HG02623 (cell line): ENCODE measurements around the gene MSANTD1.

Experiments used
- ATAC-seq: cut with Tn5 transposase; IDR thresholded peaks from one replicate; pipeline ENCODE4 v1.9.1; 2021; ENCODE audit warnings: moderate library complexity; ENCODE audit not compliant: unreplicated experiment

Gene MSANTD1

DNA sequence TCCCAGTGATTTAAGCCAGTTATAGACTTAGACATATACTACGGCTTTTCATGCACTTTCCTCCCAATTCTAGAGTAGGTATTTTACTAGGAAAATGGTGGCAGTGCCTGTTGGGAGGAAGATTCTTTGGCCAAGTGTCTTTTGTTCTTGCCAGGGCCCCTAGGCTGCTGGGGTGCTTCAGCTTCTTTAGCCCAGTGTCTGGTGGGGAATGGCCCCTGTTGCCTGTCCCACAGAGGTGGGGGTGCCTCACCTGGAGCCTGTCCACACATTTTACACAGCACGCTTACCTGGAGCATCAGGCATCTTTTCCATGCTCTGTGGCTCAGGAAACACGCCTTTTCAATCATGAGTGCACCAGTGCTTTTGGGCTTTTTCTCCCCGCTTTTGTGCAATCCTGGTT, 33.2 kb upstream of the MSANTD1 start:
- no peak for ATAC-seq

DNA sequence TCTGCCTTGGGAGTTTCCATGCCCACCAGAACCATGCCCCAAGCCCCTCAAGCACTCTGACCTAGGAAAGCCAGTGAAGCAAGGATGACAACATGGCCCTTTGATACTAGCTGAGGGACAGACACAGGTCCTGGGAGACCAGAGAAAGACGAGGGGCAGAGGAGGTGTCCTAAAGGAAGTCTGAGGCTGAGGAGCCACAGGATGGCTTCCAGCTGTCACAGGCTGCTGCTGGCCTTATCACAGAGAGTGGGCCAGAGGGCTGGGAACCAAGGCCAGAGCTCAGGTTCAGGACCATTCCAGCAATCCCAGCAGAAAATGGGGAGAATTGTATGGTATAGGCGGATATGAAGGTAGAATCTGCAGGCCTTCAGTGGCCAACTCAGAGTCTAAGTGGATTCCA, 31.7 kb upstream of the MSANTD1 start:
- no peak for ATAC-seq

DNA sequence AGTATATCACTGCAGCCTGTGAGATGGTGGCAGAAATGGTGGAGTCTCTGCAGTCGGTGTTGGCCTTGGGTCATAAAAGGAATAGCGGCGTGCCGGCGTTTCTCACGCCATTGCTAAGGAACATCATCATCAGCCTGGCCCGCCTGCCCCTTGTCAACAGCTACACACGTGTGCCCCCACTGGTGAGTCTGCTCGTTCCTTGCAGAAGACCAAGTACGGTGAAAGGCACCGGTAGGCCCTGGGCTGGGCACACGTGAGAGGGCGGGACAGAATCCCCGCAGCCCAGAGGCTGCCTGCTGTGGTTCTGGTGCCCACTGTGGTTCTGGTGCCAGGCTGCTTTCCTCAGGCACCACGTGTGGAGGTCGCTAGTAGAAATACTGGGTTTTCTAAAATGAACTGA, 31.2 kb upstream of the MSANTD1 start:
- no peak for ATAC-seq

DNA sequence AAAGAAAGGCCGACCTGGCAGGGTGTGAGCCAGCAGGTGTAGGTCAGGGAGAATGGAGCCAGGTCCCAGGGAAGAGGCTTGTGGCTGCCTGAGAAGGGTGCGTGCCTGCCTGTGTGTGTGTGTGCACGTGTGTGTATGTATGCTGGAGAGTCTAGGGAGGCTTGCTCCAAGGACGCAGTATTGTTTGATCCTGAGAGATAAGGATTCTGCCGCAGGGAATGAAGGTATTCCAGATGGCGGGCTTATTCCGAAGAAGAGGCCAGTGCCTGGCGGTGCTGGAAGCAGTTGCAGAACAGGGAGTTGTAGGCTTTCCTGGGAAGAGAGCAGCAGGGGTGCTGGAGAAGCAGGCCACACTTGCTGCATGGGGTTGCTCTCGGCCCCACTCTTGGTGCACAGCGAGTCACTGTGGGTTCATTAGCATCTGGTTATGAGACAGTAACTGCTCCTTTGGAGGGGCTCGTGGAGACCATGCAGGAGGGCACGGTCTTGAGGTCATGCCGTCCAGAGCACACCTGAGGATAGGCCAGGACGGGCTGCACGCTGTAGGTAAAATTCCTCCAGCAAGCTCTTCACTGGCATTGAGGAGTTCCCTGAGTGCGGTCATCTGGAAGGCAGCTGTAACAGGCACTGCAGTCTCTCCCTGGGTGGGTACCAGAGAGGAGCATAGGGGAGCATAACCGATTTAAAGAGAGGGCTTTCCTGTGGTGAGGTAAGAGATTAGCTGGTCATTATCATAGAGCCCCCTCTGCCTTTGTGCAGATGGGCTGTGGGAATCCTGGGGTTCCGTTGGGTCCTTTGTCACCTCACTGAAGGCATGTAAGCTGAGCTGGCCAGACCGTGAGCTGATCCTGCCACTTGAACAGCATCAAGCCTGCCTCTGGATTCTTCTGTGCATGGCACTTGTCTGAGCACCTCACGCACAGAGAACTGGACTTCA, 29.9 kb upstream of the MSANTD1 start:
- ATAC-seq, result no peak

DNA sequence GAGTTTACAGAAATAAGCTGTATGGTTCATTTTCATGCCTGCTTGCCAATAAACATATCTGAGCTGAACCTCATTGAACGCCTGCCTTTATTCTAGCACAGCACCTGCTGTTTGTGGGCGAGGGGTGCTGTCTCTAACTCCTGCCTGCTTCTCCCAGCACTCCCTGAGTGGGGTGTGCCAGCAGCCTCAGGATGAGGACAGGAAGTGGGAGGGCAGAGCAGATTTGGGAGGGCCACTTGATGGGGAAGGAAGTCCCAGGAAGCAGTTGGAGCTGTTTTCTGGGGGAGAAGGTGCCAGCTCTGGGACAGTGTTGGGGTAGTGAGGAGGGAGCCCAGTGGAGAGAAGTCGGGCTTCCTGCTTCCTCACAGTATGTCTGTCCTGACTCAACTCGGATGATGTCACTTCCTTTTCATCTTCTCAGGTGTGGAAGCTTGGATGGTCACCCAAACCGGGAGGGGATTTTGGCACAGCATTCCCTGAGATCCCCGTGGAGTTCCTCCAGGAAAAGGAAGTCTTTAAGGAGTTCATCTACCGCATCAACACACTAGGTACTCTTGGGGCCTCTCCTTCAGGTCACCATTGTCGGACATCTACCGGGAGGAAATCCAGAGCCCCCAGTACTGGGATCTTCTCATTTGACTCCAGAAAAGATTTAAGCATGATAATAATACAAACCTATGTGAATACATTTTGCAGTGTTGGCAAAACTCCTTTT, 29.0 kb upstream of the MSANTD1 start:
- ATAC-seq, result no peak

DNA sequence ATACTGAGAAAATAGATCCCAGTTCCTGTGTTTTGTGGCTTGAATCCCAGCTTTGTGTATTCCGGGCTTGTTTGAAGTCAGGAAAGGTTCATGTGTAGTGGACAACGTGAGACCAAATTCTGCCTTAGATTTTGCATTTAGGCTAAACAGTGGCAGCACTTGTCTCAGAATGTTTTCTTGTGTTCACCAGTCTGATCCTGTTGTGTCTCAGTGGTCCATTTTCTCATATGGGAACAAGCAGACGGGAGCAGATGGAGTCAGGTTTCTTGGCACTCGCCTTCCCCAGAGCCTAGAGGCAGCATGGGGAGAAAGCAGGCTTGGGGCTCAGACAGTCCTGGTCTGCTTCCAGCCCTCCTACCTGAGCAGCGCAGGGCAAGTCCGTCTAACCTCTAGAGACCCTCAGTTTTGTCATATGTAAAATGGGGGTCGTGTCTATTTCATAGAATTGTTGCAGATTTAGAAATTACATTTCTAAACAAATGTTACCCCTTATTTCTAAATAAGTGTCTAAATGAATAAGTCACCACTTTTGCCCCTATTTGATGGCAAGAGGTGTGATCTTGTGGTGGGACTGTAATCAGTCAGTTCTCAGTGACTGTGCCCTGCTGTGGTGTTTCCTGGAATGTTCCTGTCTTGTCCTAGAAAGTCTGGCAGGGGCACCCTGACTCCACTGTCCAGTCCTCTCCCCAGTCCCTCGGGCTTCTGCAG, 28.3 kb upstream of the MSANTD1 start:
- no peak for ATAC-seq

DNA sequence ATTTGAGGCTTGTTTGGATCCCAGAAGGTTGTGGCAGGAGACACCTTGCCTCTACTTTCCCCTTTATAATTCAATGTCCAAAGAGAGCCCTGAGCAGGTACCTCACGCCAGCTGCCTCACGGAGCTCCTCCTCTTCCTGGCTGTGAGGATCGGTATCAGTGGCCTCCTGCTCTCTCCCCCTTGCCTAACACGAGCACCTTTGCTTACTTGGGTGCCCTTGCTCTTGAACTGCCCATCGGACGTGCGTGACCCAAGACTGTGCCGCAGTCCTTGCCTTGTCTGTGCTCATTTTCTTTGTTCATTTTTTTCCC, 27.8 kb upstream of the MSANTD1 start:
- no peak for ATAC-seq

DNA sequence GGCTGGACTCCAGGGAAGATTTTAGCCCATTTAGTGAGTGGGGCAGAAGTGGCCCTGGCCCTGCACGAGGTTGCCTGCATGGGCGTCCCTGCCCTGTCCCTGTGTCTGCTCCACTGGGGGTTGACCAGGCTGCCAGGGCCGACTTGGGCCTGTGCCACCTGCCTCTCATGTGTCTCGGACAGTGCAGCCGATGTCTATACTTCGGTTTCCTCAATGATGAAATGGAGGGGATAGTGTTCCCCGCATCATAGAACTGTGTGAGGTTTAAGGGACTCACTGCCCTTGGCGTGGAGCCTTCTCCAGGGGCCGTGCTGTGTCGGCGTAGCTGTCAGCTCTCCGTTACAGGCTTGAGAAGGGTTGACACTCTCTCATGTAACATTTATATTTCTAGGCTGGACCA, 27.0 kb upstream of the MSANTD1 start:
- ATAC-seq, result no peak

DNA sequence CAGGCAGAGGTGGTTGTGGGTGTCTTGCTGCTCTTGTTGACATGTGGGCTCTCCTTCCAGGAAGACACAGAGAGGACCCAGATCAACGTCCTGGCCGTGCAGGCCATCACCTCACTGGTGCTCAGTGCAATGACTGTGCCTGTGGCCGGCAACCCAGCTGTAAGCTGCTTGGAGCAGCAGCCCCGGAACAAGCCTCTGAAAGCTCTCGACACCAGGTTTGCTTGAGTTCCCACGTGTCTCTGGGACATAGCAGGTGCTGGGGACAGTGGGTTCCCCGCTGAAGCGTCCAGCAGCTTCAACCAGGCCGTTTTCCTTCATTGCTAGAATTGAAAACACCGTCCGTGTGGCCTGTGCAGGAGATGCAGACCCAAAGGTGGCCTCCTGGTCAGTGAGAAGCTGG, 25.6 kb upstream of the MSANTD1 start:
- no peak for ATAC-seq

DNA sequence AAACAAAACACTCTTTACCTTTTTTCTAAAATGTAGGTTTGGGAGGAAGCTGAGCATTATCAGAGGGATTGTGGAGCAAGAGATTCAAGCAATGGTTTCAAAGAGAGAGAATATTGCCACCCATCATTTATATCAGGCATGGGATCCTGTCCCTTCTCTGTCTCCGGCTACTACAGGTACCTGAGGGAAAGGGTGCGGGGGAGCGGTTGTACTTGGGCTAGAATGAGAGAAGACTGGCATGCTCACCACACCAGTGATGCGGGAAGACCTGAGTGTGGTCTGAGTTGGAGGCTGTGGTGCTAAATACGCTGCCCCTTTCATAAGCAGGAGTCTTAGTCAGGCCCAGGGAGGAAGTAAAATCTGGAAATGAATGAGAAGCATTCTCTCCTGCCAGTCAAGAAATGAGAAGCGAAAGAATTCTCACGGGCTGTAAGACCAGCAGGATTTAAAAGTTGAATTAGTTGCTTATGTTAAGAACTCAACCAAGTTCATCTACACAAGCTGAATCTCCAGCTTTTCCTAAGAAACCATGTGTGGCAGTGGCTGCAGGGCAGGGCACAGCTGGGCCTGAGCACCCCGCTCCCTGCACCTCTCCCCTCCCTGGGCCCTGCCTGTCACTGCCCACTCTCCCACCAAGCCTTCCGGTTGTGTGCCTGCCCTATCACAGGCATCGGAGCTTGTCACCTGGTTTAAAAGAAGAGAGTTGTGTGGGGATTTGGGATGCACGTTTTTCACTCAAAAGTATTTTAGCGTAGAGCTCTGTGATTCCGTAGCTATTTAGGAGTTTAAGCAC, 24.8 kb upstream of the MSANTD1 start:
- ATAC-seq, result no peak

DNA sequence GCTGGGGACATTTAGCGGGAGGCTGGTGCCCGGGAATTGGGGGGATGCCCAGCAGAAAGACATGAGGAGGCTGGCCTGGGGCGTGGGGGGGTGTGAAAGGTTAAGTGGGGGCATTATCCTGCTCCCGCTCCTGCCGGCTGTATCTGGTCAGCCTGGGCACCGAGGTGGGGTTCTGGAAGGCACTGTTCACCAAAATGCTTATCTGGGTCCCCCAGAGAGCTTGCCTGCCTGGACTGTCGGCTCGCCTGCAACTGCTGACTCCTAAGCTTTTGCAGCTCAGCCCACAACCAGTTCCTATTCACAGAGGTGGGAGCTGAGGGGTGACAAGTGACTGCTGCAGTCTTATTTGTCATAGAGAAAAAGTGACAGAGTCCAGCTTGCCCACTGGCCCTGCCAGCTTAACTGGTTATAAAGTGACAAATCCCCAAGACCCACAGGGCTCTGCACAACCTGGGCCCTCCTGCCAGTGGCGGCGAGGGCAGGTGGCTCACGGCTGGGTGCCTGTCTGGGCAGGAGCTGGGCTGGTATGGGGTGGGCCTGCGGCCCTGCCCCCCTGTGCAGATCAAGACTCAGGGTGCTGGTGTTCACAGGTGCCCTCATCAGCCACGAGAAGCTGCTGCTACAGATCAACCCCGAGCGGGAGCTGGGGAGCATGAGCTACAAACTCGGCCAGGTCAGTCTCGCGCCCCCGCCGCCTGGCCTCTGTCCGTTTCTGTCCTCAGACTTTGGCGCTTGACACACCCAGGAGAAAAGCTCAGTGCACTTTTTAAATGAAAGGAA, 23.7 kb upstream of the MSANTD1 start:
- ATAC-seq, result no peak

DNA sequence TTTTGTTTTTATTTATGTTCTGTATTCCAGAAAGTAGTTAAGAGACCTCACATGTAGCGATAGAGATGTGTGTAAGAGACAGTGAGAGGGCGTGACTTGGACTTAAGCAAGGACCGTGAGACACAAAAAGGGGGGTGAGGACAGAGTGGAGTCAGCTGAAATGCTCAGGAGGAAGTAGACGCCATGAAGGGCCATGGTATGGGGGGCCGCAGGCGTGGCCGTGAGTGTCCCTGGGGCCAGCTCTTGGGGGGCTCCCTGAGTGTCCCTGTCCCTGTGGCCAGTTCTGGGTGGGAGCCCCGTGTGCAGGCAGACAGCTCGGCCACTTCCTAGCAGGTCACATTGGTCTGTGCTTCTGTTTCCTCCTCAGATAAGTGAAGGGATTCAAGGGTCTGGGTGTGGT, 23.0 kb upstream of the MSANTD1 start:
- ATAC-seq, result no peak

DNA sequence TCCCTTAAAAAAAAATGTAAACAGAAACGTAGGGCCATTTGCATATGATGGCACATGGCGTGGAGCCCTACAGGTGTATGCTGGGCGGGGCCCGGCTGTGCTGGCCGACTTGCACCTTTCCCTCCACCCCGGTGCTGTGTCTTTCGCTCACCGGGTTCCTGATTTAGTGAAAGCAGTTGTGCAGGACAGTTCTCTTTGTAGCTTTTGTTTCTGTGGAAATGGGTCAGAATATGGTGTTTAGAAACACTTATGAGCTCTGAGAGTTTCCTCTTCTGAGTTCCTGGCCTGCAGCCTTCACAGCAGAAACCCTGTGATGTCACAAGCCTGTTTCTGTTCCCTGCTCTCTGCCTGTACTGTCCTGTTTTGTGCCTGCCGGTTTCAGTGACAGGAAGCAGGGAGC, 22.5 kb upstream of the MSANTD1 start:
- ATAC-seq, result no peak

DNA sequence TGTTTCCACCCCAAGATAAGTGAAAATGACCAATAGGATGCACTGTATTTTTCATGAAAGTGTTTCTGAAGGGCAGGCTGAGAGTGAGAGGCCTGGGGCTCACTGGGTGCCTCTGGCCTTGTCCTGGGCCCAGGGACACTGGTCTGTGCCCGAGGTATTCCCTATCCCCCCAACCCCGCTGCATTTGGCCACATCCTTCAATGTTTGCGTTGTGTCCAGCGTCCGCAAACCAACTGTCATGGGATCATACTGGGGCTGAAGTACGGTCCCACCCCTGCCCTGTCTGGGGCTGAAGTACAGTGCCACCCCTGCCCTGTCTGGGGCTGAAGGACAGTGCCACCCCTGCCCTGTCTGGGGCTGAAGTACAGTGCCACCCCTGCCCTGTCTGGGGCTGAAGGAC, 22.0 kb upstream of the MSANTD1 start:
- ATAC-seq, result no peak

DNA sequence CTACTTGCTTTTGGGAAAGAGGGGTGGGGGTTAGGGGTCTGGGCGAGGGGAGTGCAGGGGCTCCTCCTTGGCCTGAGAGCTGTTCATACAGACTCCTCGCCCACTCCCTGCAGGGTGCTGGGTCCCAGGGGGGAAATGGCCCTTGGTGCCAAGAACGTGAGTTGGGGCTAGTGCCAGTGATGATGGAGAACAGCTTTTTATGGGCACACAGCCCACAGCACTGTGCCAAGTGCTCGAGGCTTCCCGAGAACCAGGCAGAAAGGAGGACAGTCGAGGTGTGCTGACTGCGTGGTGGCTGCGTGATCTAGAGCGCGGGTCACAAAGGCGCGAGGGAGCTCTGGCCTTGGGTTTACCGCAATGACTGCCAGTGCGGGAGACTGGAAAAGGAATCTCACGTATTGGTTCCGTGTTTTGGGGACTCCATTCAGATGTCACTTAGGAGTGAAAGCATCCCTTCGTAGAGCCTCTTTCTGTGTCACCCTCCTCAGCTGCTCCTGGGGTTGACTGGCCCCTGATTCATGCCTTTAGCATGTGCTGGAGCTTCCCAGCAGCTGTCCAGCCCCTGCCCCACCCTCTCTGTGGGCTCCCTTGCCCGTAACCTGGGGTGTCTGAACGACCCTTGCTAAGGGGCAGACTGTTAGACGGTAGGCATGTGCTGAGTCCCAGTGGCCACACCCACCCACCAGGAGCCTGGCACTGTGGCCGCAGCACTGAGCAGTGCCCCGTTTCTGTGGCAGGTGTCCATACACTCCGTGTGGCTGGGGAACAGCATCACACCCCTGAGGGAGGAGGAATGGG, 20.9 kb upstream of the MSANTD1 start:
- no peak for ATAC-seq

DNA sequence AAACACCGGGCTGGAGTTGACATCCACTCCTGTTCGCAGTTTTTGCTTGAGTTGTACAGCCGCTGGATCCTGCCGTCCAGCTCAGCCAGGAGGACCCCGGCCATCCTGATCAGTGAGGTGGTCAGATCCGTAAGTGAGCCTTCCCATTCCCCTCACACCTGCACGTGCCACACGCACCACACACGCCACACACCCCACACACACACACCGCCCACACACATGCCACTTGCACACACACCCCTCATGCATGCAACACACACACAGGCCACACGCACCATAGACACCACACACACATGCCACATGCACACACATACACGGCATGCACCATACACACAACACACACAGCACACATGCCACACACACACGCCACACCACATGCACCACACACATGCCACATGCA, 20.1 kb upstream of the MSANTD1 start:
- no peak for ATAC-seq

DNA sequence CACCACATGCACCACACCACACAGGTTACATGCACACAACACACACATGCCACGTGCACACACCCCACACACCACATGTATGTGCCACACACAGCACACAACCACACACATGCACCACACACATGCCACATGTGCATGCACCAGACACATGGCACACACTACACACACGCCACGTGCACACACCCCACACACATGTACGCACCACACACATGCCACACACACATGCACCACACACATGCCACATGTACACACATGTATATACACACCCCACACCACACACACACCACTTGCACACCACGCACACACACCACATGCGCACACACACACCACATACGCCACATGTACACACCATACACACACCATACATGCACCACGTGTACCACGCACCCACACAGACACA, 19.6 kb upstream of the MSANTD1 start:
- ATAC-seq, result no peak

DNA sequence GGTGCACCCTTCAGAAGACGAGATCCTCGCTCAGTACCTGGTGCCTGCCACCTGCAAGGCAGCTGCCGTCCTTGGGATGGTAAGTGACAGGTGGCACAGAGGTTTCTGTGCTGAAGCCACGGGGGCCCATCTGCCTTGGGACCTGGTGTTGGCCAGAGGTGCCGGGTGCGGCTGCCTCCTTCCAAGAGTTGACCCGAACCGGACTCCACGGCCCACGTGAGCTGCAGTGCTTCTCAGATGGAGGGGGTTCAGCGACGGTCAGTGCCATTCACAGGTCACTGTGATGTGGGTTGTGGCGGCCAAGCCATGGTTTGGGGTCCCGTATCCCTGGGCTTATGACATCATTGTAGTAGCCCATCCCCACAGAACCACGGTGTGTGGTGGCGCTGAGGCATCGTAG, 19.0 kb upstream of the MSANTD1 start:
- ATAC-seq, result no peak

DNA sequence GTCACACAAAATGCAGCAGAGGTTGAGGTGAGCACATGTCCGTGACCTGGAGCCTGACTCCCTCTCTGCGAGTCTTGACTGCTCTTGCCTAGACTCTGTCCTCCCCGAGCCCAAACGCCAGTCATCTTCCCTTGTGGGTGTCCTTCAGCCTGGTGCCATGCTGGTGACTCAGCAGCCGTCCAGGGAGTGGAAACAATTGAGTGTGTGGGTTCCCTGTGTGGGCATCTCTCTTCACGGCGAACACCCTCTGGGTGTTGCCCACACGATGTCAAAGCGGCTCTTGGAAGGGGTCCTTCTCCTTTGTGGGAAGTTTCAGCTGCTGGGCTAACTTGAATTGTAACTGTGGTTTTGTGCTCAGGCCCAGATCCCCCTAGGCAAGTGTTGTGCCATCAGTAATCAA, 17.5 kb upstream of the MSANTD1 start:
- ATAC-seq, result no peak

DNA sequence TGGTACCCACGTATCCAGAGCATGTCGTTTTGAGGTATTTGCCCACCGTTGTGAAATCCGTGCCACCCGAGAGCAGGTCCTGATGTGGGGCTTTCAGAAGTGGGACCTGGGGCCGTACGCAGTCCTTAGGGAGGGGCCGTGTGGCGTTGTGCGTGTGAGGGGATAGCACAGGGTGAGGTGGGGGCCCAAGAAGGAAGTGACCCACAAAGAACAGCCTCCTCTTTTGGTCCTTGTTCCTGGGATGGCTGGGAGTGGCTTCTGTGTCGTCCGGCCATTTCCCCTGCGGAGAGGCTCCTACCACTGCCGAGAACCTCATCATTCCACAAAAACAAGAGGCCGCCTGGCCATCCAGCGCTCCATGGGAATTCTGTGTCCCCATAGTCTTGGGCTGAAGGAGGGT, 17.0 kb upstream of the MSANTD1 start:
- ATAC-seq, result no peak
